Measurements from ENCODE around the gene COL4A1. TPM values are rescaled to one million over a fixed set of nuclear protein-coding genes. Genes with fewer than 3 reads are reported as not detected.

Gene COL4A1
- total RNA-seq, 4 donors from 2014 or later = 989 to 1,633 (median 1,298) TPM

DNA sequence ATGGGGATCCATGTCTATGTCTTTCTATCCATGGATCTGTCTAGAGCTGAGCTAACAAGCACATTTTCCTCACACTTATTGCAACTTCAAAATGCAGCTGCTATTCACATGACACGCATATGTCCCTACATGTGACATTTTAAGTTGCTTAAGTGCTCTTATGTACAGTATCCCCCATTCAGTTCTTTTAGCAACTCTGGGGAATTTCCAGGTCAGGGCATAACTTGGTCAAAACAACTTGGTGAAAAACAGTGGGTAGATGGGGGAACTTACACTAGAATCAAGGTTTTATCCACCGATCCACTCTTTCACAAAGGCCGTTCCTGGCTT lies 73.0 kb downstream of the COL4A1 start:
- TF ChIP-seq, protein P1, sequence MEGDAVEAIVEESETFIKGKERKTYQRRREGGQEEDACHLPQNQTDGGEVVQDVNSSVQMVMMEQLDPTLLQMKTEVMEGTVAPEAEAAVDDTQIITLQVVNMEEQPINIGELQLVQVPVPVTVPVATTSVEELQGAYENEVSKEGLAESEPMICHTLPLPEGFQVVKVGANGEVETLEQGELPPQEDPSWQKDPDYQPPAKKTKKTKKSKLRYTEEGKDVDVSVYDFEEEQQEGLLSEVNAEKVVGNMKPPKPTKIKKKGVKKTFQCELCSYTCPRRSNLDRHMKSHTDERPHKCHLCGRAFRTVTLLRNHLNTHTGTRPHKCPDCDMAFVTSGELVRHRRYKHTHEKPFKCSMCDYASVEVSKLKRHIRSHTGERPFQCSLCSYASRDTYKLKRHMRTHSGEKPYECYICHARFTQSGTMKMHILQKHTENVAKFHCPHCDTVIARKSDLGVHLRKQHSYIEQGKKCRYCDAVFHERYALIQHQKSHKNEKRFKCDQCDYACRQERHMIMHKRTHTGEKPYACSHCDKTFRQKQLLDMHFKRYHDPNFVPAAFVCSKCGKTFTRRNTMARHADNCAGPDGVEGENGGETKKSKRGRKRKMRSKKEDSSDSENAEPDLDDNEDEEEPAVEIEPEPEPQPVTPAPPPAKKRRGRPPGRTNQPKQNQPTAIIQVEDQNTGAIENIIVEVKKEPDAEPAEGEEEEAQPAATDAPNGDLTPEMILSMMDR (IDR thresholded peaks at IDR 0.05; ENCODE audit: low read depth) = no peak

DNA sequence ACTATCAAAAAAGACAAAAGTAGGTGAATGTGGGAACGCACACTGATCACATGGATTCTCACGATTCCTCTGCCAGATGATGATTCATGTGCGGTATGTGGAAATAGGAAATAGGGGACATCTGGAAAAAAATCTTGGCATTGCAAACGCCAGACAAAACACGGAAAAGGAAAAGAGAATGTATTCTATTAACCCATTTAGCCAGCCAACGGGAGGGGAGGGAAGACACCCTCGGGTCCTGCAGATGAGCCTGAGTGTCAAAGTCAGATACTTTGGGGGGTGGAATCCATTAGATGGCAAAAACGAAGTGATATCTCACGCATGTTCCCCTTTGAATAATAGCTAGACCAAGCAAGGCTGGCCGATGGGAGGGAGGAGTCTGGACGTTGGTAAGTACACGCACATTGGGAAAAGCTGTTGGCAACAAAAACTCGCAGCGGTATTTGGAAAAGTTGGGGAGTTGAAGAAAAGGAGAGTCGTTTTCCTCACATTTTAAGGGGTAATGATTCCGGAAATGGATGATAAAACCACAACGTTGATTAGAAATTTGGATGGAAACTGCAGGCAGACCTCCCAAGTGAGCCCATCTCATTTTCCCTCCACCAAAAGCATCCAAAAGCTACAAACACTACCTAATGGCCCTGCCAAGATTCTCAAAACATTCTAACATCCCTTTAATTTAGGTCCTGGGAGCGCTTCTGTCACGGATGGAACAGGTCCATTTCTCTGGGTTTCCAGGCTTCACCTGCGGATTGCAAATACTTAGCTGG lies 73.6 kb downstream of the COL4A1 start:
- TF ChIP-seq, protein P1 (IDR thresholded peaks at IDR 0.05; ENCODE audit: low read depth) = no peak

DNA sequence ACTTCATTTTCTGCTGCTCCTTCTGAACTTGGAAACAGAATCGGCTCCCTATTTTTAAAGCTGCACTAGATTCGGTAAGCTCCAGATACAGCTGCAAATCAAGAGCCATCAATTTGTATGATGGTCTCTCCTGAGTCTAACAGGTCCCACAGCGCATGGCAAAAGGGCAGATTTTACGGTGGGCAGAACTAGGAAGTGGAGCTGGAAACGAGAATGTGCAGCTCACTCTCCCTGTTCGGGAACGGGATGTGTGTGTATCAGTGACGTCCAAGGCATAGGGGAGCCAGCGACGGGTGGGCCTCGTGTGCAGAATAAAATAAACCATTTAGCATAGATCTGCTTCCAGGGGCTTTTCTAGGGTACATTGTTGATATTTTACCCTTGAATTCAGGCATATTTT lies 74.2 kb downstream of the COL4A1 start:
- TF ChIP-seq, protein P1 (IDR thresholded peaks at IDR 0.05; ENCODE audit: low read depth) = no peak

DNA sequence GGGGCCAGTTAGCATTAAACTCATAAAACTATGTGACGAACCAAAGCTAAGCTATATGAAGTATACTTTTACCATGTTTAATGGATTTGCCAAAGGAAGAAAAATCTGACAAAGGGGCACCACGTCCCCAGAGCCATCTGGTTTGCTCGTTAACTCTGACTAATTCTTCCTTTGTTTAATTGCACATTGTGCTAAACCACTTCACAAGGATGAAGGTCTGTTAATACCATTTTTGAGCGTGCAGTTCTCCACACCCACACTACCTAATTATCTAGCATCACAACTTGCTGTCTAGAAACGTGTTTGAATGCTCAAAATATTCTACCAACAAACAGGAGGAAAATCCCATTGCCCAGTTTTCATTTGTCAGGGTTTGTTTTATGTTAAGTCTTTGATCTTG lies 74.8 kb downstream of the COL4A1 start:
- TF ChIP-seq, protein P1 (IDR thresholded peaks at IDR 0.05; ENCODE audit: low read depth) = no peak

DNA sequence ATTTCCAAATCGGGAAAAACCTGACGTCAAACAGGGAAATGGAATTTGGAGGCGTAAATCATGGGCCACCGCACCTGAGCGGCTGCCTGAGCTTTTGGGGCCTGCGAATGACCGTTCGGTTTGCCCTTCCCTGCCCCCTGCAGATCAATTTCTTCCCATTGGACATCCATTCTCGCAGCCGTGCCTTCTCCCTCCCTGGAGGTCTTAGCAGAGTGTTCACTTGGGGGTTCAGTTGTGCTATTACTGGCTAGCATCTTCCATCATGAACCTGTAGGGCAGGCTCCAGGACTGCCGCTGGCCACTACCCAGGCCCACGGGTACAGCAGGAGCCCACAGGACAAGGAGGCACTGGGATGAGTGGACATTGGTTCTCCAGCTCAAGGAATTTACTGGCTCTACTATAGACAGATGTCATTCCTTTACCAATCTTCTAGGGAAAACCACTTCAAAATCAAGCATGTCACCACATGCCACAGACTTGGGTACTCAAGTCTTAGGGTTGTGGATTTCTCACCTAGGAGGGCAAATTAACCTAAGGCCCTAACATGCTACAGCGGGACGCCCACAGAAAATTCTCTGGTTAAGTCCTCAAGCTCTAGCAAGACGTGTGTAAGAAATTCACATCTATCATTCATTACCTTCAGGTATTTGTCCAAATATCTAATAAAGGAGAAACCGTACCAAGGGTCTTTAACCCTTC lies 75.5 kb downstream of the COL4A1 start:
- TF ChIP-seq, protein P1 (IDR thresholded peaks at IDR 0.05; ENCODE audit: low read depth) = no peak

DNA sequence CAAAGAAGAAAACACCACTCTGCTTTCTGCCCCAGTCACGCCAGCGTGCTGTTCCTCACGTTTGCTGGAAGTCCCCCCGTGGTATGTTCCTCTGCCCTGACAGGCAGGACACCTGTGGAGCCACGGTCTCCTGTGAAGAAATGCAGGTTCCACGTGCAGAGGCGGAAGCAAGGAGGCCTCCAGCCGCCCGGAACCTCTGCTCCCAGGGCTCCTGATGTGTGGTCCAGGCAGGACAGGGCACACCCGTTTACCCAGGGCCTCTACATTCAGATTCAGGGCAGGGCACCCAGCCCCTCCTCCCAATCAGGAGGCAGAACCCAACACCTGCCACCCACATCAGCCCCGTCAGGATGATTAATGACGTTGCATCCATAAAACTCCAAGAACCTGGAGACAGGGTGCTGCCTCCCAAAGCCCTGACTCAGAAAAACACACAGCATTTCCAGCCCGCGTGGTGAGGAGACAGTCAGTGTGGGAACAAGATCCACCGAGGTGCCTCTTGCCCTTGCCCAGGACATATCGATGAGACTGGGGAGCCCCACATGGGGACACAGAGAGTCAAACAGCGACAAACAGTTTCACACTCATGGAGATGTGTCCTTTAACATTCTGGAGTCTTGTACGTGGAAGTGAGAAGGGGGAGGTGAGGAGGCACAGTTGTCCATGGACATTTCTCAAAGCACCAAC lies 76.2 kb downstream of the COL4A1 start:
- TF ChIP-seq, protein P1 (IDR thresholded peaks at IDR 0.05; ENCODE audit: low read depth) = no peak

Data from subcutaneous adipose tissue (tissue), 4 donors.